Measurements from ENCODE around the gene D2HGDH.

Gene D2HGDH

GRCh38 chr2:241692448-241692847 lies 42.0 kb upstream of the D2HGDH start:
- peaks cover 13% of the 10 kb centered on the region for H3K4me1 Mint-ChIP-seq
- TF ChIP-seq CTCF (IDR thresholded peaks at IDR 0.05): no peak
- peaks cover 42% of the 10 kb centered on the region for H3K36me3 Mint-ChIP-seq (ENCODE audit: low read depth)
- no peaks in the 10 kb centered on the region for H3K9me3 Mint-ChIP-seq
- DNase-seq: no peak
- H3K27ac Mint-ChIP-seq: no peak overlapping the region
- H3K4me3 Mint-ChIP-seq: no peak overlapping the region
- H3K27me3 Mint-ChIP-seq (ENCODE audit: low read depth, poor library complexity): no peaks in the 10 kb centered on the region

- no peaks in the 10 kb centered on the region for H3K9me3 Mint-ChIP-seq
- no peak overlapping the region for H3K4me3 Mint-ChIP-seq
- peaks cover 5% of the 10 kb centered on the region for H3K4me1 Mint-ChIP-seq
- no peak for TF ChIP-seq CTCF (IDR thresholded peaks at IDR 0.05)
- H3K27me3 Mint-ChIP-seq (ENCODE audit: low read depth, poor library complexity): no peaks in the 10 kb centered on the region
- H3K27ac Mint-ChIP-seq: peak overlapping the region; percentile 40
- DNase-seq: no peak
- peaks cover 34% of the 10 kb centered on the region for H3K36me3 Mint-ChIP-seq (ENCODE audit: low read depth)
These were observed 38.8 kb upstream of the D2HGDH start for GRCh38 chr2:241695651-241696050.

- peaks cover 36% of the 10 kb centered on the region for H3K36me3 Mint-ChIP-seq (ENCODE audit: low read depth)
- DNase-seq: no peak
- H3K27me3 Mint-ChIP-seq (ENCODE audit: low read depth, poor library complexity): no peaks in the 10 kb centered on the region
- TF ChIP-seq CTCF (IDR thresholded peaks at IDR 0.05): peak; percentile 18
- peaks cover 7% of the 10 kb centered on the region for H3K9me3 Mint-ChIP-seq
- peak overlapping the region; percentile 57 for H3K27ac Mint-ChIP-seq
- peak overlapping the region; percentile 83 for H3K4me3 Mint-ChIP-seq
- peaks cover 24% of the 10 kb centered on the region for H3K4me1 Mint-ChIP-seq
These were observed 33.4 kb upstream of the D2HGDH start for GRCh38 chr2:241701149-241701398.

GRCh38 chr2:241701399-241702154 lies 32.9 kb upstream of the D2HGDH start, which contains the start of gene ING5:
ING5 (plus strand) TSS chr2:241702039; CDS start chr2:241702066, 27 bp downstream.
- DNase-seq: peak; percentile 99
- Mint-ChIP-seq H3K27ac (peak within 1 kb of the TSS; percentile 57), H3K27me3 (ENCODE audit: low read depth, poor library complexity) (no peaks in the 10 kb centered on the region)

GRCh38 chr2:241702155-241703031 lies 32.0 kb upstream of the D2HGDH start:
- H3K27me3 Mint-ChIP-seq (ENCODE audit: low read depth, poor library complexity): no peaks in the 10 kb centered on the region
- H3K4me3 Mint-ChIP-seq: peak overlapping the region; percentile 86
- peak; percentile 89 for DNase-seq
- peaks cover 24% of the 10 kb centered on the region for H3K4me1 Mint-ChIP-seq
- H3K36me3 Mint-ChIP-seq (ENCODE audit: low read depth): peaks cover 44% of the 10 kb centered on the region
- H3K27ac Mint-ChIP-seq: no peak overlapping the region
- peaks cover 20% of the 10 kb centered on the region for H3K9me3 Mint-ChIP-seq
- TF ChIP-seq CTCF (IDR thresholded peaks at IDR 0.05): peak; percentile 36

More at GRCh38 chr2:241701399-241702154, 32.9 kb upstream of the D2HGDH start, which contains the start of gene ING5:
- peaks cover 24% of the 10 kb centered on the region for H3K4me1 Mint-ChIP-seq
- peak within 1 kb of the TSS; percentile 86 for H3K4me3 Mint-ChIP-seq
- no peak for TF ChIP-seq CTCF (IDR thresholded peaks at IDR 0.05)
- peaks cover 36% of the 10 kb centered on the region for H3K36me3 Mint-ChIP-seq (ENCODE audit: low read depth)
- H3K9me3 Mint-ChIP-seq: peaks cover 12% of the 10 kb centered on the region

Measured in nephron progenitor cell (in vitro differentiated cells).